Right ventricle myocardium inferior (tissue), 1 donor: ENCODE data around the gene ABHD4. TPM values are rescaled to one million over a fixed set of nuclear protein-coding genes. Genes with fewer than 3 reads are reported as not detected.

Experiments used
- ATAC-seq: fragments of 200-7000 bp; cut with Tn5 transposase; one replicate; pipeline ENCODE4 v1.9.1; 2020; ENCODE audit warnings: mild to moderate bottlenecking, moderate library complexity
- DNase-seq: peaks from one replicate; pipeline ENCODE4 v3.0.0; 2021; ENCODE audit errors: missing footprints
- intact Hi-C: fragments of 100-400 bp; cut with DNase I; formaldehyde crosslinking; loops from one replicate; pipeline ENCODE4 v1.11.0; 2022
- total RNA-seq: library from RNA; stranded (reverse); fragmentation: NEBNext Ultra II Directional; extraction: Animal tissue kit (Norgen Biotek cat#: 25700); gene quantifications from one replicate; pipeline ENCODE4 v1.2.1, GENCODE V29; 2021
- donor health status: DM: no; HTN: yes; CAD: no; lungs with severe emphysema.

Gene ABHD4
- total RNA-seq, 1 donor from 2014 or later: 22.0 TPM

DNA sequence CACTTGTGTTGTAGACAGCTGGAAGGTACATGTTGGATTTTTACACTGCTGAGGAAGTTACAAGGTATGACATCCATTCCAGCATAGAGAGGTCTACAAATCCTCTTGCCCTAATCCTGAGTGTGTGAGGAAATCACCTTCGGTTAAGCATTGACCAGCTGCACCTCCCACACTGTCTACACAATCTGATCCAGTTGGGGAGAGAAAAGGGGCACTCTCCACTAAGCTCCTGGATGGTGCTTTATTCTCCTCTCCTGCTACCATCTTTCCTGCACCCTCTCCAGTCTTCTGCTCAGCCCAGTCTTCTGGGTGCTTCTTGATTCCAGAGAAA lies 46.2 kb downstream of the ABHD4 start, which contains the start of gene OR6J1:
Gene OR6J1, minus strand, starts transcription at position 48 of the 331 bp plus-strand sequence. CDS start 9,541 bp downstream, outside the sequence.
- ATAC-seq (no peak), DNase-seq (no peak)
- intact Hi-C loops: no loop called here

DNA sequence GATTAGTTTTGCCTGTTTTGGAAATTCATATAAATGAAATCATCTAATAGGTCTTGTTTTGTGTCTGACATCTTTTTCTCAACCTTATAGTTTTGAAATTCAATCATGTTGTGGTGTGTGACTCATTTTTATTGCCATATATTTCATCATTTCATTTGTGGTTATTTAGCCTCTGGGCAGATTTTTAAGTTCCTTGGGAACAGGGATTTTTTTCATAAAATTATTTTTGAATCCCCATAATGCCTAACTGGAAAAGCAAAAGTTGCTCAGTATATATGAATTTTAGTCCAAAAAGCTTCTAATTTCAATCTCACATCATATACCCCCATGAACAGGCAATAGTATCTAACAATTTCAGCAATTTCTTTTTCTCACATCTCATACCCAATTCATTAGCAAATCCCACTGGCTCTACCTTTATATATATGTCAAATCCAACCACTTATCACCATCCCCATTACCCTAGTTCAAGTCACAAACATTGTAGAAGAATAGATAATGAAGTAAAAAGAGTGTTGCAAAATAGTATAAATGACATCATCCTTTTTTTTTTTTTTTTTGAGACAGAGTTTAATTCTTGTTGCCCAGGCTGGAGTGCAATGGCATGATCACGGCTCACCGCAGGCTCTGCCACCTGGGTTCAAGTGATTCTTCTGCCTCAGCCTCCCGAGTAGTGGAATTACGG lies 48.6 kb downstream of the ABHD4 start:
- DNase-seq: no peak
- ATAC-seq: no peak
- intact Hi-C loops: no loop called here

DNA sequence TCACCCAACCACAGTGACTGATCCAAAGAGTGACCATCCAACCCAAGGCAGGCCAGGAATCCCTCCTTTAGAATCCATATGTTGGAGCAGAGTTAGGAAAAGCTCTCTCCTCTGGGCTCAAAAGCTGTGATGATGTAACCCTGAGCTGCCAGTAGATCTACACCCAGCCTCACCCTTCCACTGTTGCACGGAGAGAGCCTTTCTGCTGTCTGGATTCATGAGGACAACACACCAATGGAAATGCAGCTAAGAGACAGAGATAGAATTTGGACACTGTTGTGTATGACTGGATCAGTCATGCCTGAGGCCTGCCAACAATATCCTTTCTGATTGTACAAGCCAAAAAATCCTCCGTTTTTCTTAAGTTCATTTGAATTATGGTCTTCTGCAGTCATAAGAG lies 50.4 kb downstream of the ABHD4 start:
- no peak for ATAC-seq
- intact Hi-C loops: no loop called here
- DNase-seq: no peak

DNA sequence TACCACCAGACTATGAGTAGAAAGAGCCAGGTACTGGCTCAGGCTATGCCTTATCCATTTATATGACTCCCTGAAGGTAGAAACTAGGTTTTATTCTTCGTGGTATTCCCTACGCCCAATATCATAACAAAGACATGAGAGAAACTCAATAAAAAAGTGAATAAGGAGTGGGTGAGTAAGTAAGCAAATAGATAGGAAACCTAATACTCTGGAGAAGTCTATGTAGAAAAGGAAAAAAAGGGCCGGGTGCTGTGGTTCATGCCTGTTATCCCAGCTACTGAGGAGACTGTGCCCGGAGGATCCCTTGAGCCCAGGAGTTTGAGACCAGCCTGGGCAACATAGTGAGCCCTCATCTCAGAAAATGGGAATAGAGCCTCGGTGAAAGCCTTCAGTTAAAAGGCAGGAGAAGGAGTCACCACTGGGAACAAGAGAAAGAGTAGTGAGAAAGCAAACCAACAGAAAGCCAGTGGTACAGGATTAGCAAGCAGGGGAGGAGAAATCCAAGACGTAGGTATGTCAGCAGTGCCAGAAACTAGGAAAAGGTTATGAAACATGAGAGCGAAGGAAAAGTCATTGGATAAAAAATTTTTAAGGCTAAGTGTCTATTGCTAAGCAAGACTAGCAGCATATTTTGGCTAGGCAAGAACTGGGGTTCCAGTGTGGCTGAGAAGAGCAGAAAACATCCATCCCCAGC lies 52.1 kb downstream of the ABHD4 start:
- ATAC-seq: no peak
- no peak for DNase-seq
- intact Hi-C loops: loop anchor here (10.0 kb wide), 1 partner anchor 65 kb away; no protein-coding TSS in a partner anchor

DNA sequence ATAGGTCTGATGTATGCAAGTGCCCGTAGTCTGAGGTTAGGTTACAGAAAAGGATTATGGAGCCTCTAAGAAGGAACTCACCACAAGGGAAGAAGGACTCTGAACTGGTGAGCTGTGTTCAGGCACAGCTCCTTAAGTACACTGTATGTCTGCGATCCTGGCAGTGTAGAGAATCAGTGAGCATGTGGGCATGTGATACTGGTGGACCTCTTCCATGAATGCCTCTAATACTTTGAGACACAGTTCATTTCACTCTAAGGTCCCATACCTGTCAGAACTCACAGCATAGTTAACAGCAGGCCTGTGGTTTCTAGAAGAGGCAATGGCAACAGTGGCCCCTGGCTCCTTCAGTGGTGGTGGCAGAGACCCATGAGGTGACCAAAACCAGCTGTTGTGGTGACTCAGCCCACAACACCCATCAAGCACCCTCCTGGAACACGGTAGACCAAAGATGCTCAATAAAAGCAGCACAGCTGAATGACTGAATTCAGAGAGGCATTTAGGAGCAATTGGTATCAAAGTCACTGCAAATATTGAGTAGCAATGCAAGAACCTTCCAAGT lies 52.9 kb downstream of the ABHD4 start:
- intact Hi-C loops: loop anchor here (10.0 kb wide), 1 partner anchor 64 kb away; no protein-coding TSS in a partner anchor
- ATAC-seq (no peak), DNase-seq (no peak)

DNA sequence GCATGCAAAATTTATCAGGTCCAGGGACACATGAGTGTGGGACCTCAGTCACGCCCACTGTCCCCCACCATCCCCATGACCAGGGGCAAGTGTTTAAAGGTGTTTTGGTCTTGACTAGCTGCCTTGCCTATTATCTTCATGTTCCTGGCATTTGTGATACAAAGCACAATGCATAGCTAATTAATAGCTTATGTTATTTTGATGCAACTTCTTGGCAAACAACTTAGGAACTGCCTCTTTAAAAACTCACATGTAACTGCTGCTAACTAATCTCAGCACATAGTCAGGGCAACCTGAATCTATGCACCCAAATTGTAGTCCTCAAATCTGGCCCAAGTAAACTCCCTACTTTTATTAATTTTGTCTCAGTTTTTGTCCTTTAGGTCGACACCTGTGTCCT lies 53.5 kb downstream of the ABHD4 start:
- intact Hi-C loops: loop anchor here (10.0 kb wide), 1 partner anchor 63 kb away; no protein-coding TSS in a partner anchor
- ATAC-seq: no peak
- DNase-seq: no peak

DNA sequence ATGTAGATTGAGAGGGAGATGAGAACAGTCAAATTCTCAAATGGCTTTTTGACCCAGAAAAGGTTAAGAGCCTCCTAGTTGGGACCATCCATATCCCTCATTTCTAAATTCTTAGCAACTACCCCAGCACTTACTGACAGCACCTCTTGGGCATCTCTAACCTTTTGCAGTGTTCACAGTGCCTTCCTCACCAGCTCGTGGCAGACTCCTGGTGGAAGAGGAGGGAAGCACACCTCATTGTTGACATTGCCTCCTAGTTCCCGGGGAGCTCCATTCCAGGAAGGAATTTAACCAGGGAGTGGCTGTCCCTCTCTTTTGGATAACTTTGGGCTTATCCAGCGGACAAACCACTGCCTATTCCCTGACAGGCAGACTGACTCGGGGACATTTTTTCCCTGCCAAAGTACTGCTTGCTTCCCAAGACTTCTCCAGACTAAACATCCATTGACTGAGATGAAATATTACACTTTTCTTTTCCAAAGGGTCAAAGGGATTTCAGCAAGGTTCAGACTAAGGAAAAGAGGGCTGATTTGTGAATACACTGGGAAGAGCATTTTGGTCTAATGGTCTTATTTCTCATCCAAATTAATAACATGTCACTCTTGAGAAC lies 55.0 kb downstream of the ABHD4 start:
- intact Hi-C loops: loop anchor here (2.0 to 10.0 kb wide), 3 partner anchors 62 to 266 kb away; no protein-coding TSS in a partner anchor
- DNase-seq (no peak), ATAC-seq (peak; percentile 53)

DNA sequence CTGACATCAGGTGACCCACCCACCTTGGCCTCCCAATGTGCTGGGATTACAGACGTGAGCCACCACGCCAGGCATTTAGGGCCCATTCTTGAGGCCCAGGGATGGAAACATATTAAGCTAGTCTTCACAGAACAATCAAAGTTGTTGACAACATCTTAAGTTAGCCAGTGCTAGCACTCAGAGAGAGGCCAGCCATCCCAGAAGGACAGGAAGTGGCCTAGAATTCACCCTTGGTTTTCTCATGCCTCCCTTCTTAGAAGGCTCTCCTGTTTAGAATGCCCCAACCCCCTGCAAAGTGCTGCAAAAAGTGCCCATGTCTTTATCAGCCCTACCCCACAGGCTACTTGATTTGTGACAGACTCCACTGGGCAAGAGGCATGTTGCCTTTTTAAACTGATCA lies 58.1 kb downstream of the ABHD4 start:
- no peak for ATAC-seq
- intact Hi-C loops: loop anchor here (10.0 kb wide), 1 partner anchor 59 kb away; no protein-coding TSS in a partner anchor
- DNase-seq: no peak

DNA sequence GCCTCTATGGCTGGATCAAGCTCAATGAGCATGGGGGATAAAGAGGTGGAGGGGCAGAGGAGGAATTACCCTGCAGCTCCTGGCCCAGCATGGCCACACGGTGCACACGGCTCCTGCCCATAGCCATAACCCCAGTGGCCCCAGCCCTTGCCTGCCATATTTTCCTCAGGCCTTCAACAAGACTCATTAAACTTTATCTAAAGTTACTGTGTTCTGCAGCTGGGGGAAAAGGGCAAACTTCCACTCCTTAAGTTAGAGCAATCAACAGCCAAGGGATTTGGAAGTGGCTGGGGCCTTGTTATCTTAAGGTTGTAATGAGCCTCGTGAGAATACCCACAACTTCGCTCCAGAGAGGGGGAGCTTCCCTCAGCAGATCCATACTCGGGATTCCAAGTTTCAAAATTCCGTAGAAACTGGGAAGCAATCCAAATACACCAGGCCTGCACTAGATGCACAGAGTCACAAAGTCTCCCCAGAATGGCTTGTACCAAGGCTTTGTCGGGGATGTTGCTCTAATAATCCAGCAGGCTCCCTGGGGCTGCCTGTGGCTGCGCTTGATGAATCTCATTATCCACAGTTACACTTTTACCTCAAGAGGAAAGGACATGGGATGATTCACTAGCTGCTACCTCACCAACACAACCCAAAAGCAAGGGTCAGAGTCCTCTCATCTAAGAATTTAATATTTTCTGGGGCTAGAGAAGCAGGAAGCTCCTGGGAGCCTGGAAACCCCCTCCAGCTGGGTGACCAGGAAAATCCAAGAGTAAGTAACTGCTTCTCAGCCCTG lies 59.0 kb downstream of the ABHD4 start:
- no peak for DNase-seq
- ATAC-seq: peak; percentile 63
- intact Hi-C loops: loop anchor here (10.0 kb wide), 1 partner anchor 58 kb away; no protein-coding TSS in a partner anchor

DNA sequence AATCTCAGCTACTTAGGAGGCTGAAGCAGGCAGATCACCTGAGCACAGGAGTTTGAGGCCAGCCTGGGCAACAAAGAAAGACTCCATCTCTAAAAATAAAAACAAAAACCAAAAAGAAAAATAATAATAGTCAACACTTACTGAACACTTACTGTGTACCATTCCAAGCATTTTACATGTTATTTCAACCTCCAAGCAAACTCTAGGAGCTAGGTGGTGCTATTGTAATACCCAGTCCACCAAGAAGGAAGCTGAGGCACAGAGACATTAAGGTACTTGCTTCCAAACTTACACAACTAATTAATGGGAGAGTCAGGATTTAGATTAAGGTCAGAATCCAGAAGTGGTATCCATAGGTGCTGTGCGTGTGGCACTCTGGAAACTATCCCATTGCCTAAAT lies 59.8 kb downstream of the ABHD4 start:
- intact Hi-C loops: loop anchor here (1.0 to 10.0 kb wide), 2 partner anchors 57 to 195 kb away; no protein-coding TSS in a partner anchor
- DNase-seq (no peak), ATAC-seq (no peak)

DNA sequence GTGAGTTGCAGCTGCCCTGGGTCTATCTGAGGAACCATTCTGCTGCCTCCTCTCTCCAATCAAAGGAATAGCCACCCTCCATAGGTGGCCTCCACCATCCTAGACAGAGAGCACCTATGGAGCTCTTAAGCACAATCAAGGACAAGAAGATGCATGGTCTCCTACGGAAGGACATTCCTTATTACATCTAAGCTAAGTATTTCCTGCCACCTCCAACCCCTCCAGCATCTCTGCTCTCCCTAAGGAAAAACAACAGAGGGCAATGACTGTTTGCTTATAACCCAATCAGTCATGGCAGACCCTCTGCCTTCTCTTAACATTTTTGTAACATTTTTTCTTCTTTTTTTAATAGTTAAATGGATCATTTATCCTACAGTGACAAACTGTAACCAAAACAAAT lies 60.8 kb downstream of the ABHD4 start:
- ATAC-seq (no peak), DNase-seq (no peak)
- intact Hi-C loops: loop anchor here (1.0 to 10.0 kb wide), 2 partner anchors 56 to 194 kb away; no protein-coding TSS in a partner anchor

DNA sequence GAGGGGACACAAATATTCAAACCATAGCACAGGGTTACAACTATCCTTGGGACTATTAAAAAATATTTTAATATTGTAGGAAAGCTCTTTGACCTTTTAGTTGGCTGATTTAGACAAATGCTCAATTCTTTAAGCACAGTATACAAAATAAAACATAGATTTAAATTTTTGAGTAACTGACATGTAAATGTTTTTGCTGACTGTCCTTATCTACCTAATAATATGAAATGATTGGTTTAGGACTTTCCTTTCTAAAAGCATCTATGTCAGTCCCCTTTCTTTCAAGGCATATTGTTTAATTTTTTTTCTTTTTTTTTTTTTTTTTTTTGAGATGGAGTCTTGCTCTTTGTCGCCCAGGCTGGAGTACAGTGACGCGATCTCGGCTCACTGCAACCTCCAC lies 62.6 kb downstream of the ABHD4 start:
- ATAC-seq (no peak), DNase-seq (no peak)
- intact Hi-C loops: no loop called here

Other genes starting within 250 kb of the ABHD4 start
- 143 TPM for gene DAD1, start 9.1 kb upstream of the ABHD4 start, total RNA-seq
- gene OR6J1, start 46.1 kb downstream of the ABHD4 start, total RNA-seq: not detected
- 170 TPM for gene OXA1L, start 168.4 kb downstream of the ABHD4 start, total RNA-seq
- 5.8 TPM for gene SLC7A7, start 217.1 kb downstream of the ABHD4 start, total RNA-seq
- gene MRPL52, start 231.6 kb downstream of the ABHD4 start, total RNA-seq: 110 TPM
- gene MMP14, start 238.3 kb downstream of the ABHD4 start, total RNA-seq: 26.0 TPM